ENCODE results near the gene TRIM42. TPM values are rescaled to one million over a fixed set of nuclear protein-coding genes. Genes with fewer than 3 reads are reported as not detected.

TRIM42 gene
- total RNA-seq, 2 experiments from 2014 or later: not detected

DNA sequence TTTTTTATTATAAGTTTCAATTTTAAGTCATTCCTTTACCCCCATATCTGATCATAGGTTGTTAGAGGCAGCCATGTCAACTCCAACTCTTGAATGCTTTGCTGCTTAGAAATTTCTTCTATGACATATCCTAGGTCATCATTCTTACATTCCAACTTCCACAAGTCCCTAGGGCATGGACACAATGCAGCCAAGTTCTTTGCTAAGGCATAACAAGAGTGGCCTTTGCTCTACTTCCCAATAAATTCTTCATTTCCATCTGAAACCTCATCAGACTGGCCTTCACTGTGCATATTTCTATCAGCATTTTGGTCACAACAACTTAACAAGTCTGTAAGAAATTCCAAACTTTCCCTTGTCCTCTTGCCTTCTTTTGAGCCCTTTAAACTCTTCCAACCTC is 28.5 kb downstream of the TRIM42 start:
- TF ChIP-seq, protein P1, sequence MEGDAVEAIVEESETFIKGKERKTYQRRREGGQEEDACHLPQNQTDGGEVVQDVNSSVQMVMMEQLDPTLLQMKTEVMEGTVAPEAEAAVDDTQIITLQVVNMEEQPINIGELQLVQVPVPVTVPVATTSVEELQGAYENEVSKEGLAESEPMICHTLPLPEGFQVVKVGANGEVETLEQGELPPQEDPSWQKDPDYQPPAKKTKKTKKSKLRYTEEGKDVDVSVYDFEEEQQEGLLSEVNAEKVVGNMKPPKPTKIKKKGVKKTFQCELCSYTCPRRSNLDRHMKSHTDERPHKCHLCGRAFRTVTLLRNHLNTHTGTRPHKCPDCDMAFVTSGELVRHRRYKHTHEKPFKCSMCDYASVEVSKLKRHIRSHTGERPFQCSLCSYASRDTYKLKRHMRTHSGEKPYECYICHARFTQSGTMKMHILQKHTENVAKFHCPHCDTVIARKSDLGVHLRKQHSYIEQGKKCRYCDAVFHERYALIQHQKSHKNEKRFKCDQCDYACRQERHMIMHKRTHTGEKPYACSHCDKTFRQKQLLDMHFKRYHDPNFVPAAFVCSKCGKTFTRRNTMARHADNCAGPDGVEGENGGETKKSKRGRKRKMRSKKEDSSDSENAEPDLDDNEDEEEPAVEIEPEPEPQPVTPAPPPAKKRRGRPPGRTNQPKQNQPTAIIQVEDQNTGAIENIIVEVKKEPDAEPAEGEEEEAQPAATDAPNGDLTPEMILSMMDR (IDR thresholded peaks at IDR 0.05): no peak
- POLR2A ChIA-PET: no interaction called here
- ATAC-seq (no peak), DNase-seq (no peak)
- Mint-ChIP-seq H3K27me3 (no peaks in the 10 kb centered on the region), H3K27ac (no peak overlapping the region), H3K4me3 (no peak overlapping the region), H3K4me1 (ENCODE audit: low read depth) (no peaks in the 10 kb centered on the region), H3K9me3 (no peaks in the 10 kb centered on the region), H3K36me3 (ENCODE audit: low read depth) (no peaks in the 10 kb centered on the region)
- intact Hi-C loops (cut with micrococcal nuclease): no loop called here
- CTCF ChIA-PET: no interaction called here

DNA sequence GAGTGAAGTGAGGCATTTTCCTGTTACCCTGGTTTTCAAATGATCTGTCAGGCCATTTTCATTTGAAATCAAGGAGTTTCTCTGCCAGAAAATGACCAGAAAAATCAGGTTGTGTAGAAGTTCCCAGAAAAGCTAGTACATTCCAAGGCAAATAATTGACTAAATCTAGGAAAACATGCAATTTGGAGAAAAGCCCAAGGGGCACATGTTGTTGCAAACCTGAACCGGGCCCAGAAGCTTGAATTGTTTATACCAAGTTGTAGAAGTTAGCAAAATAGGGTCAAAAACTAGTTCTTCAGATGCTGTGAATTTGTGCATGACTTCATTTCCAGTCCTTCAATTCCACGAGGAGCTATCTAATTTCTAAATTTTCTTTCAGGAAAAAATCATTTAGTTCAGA is 31.0 kb downstream of the TRIM42 start:
- TF ChIP-seq, protein P1 (IDR thresholded peaks at IDR 0.05): no peak
- peaks cover 2% of the 10 kb centered on the region for H3K27me3 Mint-ChIP-seq
- no peak overlapping the region for H3K27ac Mint-ChIP-seq
- intact Hi-C loops (cut with micrococcal nuclease): no loop called here
- peaks cover 2% of the 10 kb centered on the region for H3K4me1 Mint-ChIP-seq (ENCODE audit: low read depth)
- ChIA-PET POLR2A (no interaction called here), CTCF (no interaction called here)
- H3K9me3 Mint-ChIP-seq: no peaks in the 10 kb centered on the region
- no peak overlapping the region for H3K4me3 Mint-ChIP-seq
- ATAC-seq (no peak), DNase-seq (no peak)
- H3K36me3 Mint-ChIP-seq (ENCODE audit: low read depth): no peaks in the 10 kb centered on the region

DNA sequence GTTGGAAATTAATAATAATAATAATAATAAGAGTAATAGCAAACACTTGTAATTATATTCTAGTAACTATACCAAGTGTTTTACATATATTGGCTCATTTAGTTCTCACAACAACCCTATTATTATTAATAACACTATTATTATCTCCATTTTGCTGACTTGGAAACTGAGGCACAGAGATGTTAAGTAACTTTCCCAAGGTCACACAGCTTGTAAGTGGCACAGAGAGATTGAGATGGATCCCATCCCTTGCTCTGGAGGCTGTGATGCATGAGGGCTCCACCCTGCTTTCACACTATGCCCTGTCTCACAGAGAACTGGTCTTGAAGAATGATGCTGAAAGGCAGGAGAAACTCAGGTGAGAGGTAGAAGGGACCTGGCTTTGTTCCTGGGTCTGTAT is 31.9 kb downstream of the TRIM42 start:
- H3K4me3 Mint-ChIP-seq: no peak overlapping the region
- TF ChIP-seq, protein P1 (IDR thresholded peaks at IDR 0.05): no peak

DNA sequence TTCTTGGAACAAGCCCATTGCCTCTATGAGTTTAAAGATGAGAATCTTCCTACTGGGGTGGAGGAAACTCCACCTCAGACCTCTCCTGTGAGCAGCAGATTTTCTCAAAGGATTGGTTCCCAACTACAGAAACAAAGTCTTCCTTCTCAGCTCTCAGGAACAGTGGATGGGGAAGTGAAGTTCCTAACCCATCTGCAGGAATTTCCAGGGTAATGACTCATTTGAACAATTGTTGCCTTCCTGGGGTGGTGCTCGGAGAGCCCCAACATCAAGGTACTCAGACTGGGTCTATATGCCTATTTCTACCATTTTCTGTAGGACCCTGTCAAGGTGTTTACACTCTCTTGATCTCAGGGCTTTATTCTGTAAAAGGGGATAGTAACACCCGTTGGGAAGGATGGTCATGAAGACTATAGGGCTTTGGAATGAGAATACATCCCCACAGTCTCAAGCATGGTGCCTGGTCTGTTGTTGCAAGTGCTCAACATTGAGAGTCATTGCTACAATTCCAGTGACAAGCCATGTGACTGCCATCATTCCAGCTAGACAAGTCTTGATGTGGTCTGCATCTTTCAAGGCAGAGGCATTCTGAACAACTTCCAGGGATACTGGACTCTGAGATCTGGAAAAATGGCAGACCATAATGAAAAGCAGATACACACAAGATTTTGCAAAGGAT is 33.0 kb downstream of the TRIM42 start:
- ChIA-PET CTCF (no interaction called here), POLR2A (no interaction called here)
- H3K4me1 Mint-ChIP-seq (ENCODE audit: low read depth): peaks cover 2% of the 10 kb centered on the region
- DNase-seq: no peak
- H3K4me3 Mint-ChIP-seq: no peak overlapping the region
- no peaks in the 10 kb centered on the region for H3K9me3 Mint-ChIP-seq
- H3K27me3 Mint-ChIP-seq: peaks cover 2% of the 10 kb centered on the region
- no peak for ATAC-seq
- no peaks in the 10 kb centered on the region for H3K36me3 Mint-ChIP-seq (ENCODE audit: low read depth)
- H3K27ac Mint-ChIP-seq: no peak overlapping the region
- TF ChIP-seq, protein P1 (IDR thresholded peaks at IDR 0.05): no peak
- intact Hi-C loops (cut with micrococcal nuclease): no loop called here

More for the DNA sequence above, 31.9 kb downstream of the TRIM42 start:
- DNase-seq: no peak
- CTCF ChIA-PET: no interaction called here
- no peak overlapping the region for H3K27ac Mint-ChIP-seq
- ATAC-seq: no peak
- intact Hi-C loops (cut with micrococcal nuclease): no loop called here
- peaks cover 2% of the 10 kb centered on the region for H3K27me3 Mint-ChIP-seq
- no peaks in the 10 kb centered on the region for H3K36me3 Mint-ChIP-seq (ENCODE audit: low read depth)
- H3K9me3 Mint-ChIP-seq: no peaks in the 10 kb centered on the region
- POLR2A ChIA-PET: no interaction called here
- peaks cover 2% of the 10 kb centered on the region for H3K4me1 Mint-ChIP-seq (ENCODE audit: low read depth)

DNA sequence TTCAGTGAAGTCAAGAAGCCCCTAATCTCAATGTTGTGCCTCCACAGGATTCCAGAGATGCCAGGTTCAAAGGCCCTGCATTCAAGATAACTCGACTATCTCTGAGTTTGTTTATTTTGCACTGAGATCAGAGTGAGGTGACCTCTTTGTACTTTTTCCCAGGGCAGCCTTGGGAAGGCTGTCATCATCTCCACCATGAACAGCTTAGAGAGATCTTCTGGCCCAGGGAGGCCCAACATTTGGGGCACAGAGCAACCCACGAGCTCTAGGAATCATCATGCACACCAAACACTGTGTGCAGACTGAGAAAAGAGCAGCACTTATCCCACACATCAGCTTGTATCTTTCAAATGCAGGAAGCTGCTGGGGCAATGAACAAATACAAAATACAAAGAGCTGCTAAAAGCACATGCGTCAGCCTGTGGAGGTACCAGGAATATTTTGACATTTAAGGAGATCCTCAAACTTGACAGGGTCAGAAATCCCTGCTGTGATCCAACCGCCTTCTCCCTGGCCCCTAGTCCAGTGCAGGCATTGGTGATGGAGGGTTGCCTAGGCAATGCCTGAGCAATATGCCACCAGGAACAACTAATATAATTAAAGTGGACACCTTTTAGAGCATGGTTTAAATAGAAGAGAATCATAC is 33.6 kb downstream of the TRIM42 start:
- no peak for ATAC-seq
- ChIA-PET CTCF (no interaction called here), POLR2A (no interaction called here)
- DNase-seq: no peak
- no peaks in the 10 kb centered on the region for H3K9me3 Mint-ChIP-seq
- TF ChIP-seq, protein P1 (IDR thresholded peaks at IDR 0.05): no peak
- H3K36me3 Mint-ChIP-seq (ENCODE audit: low read depth): no peaks in the 10 kb centered on the region
- H3K27ac Mint-ChIP-seq: no peak overlapping the region
- H3K4me1 Mint-ChIP-seq (ENCODE audit: low read depth): peaks cover 2% of the 10 kb centered on the region
- peaks cover 2% of the 10 kb centered on the region for H3K27me3 Mint-ChIP-seq
- intact Hi-C loops (cut with micrococcal nuclease): no loop called here
- H3K4me3 Mint-ChIP-seq: no peak overlapping the region

All from activated CD8-positive, alpha-beta T cell treated with anti-CD3 and anti-CD28 coated beads for 36 hours (primary cell).